COLO829 (cell line): ENCODE results near the gene TDP2.
"Not testable (repeated sequence)": the region's sequence is repeated elsewhere in the genome, so short reads cannot be mapped to it uniquely, and the experiment has no call there.

Source experiments
- DNase-seq: peaks from one replicate; pipeline ENCODE4 v3.0.0; 2012; ENCODE audit warnings: low spot score

TDP2 gene

DNA sequence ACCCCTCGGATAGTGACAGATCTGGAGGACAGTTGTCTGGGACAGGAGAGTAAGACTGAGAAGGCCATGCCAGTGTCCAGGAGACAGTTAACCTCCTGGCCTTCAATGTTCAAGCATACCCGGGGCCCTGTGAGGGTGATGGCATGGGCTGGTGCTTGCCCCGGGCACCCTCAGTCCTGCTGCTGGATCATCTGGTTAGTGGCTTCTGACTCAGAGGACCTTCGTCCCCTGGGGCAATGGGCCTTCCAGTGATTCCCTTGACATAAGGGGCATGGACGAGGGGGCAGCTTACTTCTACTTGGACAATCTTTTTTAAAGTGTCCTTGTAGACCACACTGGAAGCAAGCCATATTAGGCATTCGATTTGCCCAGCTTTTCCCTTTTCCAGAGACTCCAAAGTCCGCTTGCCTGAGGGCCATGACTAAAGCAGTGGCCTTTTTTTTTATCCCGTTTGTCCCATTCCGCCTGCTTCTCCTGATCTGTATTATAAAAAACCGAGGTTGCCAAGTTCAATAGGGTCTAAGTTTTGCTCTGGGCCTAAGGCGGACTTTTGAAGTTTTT lies 12.2 kb upstream of the TDP2 start:
- not testable (repeated sequence) for DNase-seq

DNA sequence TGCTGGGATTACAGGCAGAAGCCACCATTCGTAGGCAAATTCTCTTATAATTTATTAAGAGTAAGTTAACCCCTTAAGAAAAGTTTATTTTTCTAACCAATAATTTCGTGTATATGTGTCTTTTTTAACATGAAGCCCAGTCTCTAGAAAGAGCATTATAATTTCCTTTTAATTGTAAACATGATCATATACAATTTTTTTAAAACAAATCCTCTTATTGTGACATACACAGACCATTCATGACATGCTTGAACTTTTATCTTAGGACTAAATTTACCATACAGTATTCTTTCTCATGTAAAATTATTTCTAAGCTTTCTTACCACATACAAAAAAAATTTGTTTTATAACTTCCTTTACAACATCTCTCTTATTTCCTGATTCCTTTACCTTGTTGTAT lies 6.9 kb upstream of the TDP2 start:
- no peak for DNase-seq

DNA sequence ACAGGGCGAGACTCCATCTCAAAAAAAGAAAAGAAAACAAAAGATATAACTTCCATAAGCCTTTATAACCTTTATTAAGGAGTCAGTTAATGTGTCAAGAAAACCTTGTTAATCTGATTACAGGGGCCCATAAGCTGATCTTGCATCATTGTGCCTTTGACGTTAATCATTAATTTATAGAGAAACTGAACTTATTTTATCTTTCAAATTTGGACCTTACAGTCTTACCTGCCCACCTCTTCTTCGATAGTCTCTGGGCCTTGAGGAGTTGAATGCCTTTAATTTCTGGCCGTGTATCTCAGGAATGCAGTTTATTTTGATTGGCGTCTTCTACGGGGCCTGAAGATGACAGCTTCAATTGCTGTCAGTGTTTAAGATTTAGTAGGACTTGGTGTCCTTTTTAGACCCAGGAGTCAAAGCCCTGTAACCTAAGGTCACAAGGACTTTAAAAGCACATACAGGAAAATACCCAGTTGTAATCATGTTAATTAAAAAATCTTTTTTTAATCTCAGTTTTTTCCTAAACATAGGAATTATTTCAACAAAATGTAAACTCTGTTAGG lies 6.0 kb upstream of the TDP2 start:
- no peak for DNase-seq

DNA sequence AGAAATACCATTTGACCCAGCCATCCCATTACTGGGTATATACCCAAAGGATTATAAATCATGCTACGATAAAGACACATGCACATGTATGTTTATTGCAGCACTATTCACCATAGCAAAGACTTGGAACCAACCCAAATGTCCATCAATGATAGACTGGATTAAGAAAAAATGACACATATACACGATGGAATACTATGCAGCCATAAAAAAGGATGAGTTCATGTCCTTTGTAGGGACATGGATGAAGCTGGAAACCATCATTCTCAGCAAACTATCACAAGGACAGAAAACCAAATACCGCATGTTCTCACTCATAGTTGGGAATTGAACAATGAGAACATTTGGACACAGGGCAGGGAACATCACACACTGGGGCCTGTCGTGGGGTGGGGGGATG lies 4.4 kb upstream of the TDP2 start:
- not testable (repeated sequence) for DNase-seq

DNA sequence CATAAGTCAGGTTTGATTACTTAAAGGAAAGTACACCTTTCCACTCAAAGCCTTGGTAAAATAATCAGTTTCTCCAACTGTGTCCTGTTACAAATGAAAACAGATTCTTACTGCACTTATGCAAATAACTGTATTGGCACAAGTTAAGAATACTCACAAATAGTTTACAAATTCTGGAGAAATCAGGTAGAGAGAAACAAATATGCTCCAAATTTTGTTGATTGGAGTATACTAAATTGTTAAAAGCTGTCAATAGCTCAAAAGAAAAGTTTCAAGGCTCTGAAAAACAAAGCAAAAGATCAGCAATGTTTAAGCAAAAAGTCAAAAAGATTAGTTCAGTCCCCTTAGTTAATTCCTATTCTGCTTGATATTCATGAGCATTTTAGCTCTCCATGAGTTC lies 3.8 kb upstream of the TDP2 start:
- not testable (repeated sequence) for DNase-seq

DNA sequence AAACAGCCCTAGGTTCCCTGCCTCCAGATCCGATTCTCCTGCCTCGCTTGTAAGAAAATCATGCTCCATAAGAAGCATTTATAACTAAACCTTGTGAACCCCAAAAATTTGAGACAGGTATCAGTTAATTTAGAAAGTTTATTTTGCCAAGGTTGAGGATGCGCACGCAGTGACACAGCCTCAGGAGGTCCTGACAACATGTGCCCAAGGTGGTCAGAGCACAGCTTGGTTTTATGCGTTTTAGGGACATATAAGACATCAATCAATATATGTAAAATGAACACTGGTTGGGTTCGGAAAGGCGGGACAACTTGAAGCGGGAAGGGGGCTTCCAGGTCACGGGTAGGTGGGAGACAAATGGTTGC lies 2.3 kb upstream of the TDP2 start:
- no peak for DNase-seq

DNA sequence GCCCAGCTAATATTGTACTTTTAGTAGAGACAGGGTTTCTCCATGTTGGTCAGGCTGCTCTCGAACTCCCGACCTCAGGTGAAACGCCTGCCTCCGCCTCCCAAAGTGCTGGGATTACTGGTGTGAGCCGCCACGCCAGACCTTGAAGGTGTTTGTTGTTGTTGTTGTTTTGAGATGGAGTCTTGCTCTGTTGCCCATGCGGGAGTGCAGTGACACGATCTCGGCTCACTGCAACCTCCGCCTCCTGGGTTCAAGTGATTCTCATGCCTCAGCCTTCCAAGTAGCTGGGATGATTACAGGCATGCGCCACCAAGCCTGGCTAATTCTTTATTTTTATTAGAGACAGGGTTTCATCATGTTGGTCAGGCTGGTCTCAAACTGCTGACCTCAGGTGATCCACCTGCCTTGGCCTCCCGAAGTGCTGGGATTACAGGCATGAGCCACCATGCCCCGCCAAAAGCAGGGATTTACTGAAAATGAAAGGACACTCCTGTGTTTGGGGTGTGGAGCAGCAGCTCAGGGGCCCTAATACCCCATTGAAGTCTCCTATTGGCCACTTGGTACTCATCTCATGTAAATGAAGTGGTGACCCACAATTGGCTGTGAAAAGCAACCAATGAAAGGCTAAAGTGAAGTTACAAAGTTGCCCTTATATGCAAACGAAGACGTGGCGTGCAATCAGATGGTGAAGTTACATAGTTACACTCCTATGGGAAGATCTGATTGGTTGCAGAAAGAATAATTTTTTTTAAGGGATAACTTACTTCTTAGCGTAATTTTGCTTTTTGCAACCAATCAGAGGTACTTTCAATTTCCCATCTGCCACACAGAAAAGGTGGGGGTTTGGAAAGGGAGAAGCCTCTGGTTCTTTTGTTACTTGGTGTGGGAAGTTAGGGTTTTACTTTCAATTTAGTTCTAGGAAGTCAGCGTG lies 1.6 kb upstream of the TDP2 start:
- DNase-seq, result peak; percentile 68

DNA sequence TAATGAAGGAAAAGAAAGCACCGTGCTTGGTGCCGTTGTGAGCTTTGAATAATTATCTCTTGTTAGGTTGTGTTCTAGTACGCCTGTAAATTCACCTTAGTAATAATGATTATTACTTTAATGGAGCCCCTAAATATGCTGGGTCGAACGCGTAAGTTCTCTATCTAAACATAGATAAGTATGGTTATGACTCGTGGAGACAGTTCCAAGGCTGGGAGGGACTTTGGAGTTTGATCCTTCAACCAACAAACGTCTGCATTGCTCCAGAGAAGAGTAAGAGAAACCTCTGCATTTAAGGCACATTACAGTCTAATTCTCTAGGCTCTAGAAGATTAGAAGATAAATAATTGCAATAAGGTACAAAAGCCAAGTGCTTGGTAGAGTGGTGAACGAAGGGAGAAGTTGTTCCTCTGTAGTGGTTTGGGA lies 692 bp upstream of the TDP2 start:
- no peak for DNase-seq

DNA sequence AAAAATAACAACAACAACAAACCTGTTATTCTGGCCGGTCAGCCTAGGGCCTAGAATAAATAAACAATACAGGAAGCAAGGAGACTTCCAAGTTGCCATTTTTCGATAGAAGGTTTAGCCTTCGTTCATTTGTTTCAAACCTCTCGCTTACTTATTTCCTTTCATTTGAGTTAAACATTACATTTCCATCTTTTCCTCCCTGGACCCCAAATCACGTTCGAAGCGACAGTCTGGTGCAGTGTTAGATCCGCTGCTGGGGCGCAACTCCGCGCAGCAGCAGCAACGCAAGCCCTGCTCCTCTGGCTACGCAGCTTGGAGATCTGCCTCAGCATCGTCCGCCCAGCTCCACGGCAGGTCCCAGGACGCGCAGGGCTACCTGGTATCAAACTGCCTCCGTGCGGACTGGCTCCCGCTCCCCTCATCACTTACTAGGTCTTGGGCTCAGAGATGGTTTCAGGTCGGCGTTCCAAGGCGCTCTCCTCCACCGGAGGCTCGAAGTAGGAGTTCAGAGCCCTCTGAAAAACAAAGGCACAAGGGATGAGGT lies 530 bp downstream of the TDP2 start:
- DNase-seq, result peak; percentile 14

DNA sequence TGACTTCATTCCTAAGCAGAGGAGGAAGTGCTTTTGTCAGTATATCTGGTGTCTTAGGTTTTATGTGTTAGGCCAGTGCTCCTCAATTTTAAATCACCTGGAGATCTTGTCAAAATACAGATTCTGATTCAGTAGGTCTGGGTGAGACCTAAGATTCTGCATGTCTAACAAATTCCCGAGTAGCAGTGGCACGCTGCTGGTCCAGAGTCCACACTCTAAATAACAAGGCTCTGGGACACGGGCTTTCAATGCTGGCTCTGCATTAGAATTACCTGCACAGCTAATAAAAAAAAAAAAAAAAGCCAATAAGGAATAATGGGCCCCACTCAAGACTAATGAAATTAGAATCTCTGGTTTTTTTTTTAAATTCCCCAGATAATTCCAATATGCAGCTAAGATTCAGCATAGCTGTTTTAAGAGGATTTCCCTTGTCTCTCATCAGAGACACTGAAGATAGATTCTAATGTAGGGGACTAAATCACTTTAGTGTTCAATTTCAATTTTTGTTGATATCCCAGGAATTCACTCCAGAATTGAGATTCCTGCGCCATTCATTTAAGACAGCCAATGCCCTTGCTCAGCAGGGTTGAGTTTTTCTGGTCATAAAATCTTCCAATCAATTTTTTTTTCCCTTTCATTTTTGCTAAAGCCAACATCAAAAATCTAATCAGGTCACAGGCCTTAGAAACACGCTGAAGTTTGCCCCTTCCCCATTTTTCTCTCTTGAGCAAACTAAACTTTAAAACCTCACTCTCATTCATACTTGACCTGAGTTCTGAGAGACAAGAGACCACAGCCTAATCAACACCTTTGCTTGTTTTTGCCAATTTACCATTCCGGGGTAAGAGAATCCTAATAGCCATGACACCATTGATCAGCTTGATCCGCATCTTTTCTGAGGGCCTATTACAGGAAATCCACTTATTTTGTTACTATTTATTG lies 2.4 kb downstream of the TDP2 start:
- no peak for DNase-seq

DNA sequence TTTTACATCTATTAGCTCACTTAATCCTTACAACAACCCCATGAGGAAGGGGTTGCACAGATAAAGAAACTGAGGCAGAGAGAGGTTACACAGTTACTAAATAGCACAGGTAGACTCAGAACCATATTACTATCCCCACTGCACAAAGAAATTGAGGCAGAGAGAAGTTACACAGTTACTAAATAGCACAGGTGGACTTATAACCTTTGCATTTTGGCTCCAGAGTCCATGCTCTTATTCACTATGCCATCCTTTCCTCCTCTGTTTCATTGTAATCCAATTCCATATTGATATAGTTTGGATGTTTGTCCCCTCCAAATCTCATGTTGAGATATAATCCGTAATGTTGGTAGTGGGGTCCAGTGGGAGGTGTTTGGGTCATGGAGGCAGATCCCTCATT lies 3.5 kb downstream of the TDP2 start:
- no peak for DNase-seq

DNA sequence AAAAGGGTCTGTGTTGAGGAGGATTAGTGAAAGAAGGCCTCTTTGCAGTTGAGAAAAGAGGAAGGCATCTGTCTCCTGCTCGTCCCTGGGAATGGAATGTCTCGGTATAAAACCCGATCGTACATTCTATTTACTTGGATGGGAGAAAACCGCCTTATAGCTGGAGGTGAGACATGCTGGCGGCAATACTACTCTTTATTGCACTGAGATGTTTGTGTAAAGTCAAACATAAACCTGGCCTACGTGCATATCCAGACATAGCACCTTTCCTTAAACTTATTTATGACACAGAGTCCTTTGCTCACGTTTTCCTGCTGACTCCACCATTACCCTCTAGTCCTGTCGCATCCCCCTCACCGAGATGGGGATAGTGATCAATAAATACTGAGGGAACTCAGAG lies 4.5 kb downstream of the TDP2 start:
- no peak for DNase-seq

DNA sequence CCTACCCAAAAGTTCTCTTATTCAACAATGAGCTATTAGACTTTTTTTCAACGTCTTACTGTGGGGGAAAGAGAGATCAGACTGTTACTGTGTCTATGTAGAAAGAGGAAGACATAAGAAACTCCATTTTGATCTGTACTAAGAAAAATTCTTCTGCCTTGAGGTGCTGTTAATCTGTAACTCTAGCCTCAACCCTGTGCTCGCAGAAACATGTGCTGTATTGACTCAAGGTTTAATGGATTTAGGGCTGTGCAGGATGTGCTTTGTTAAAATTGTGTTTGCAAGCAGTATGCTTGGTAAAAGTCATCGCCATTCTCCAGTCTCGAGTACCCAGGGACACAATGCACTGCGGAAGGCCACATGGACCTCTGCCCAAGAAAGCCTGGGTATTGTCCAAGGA lies 4.9 kb downstream of the TDP2 start:
- DNase-seq, result not testable (repeated sequence)

DNA sequence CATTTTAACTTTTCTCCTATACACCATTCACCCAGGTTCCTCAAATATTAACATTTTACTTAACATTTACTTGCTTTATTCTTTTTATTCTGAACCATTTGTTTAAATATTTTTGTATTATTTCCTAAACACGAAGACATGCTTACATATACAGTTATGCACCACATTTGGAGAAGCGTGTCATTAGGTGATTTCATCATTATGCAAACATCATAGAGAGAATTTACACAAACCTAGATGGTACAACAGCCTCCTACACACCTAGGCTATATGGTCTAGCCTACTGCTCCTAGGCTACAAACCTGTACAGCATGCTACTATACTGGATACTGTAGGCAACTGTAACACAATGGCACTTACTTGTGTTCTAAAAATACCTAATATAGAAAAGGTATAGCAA lies 6.6 kb downstream of the TDP2 start:
- no peak for DNase-seq

DNA sequence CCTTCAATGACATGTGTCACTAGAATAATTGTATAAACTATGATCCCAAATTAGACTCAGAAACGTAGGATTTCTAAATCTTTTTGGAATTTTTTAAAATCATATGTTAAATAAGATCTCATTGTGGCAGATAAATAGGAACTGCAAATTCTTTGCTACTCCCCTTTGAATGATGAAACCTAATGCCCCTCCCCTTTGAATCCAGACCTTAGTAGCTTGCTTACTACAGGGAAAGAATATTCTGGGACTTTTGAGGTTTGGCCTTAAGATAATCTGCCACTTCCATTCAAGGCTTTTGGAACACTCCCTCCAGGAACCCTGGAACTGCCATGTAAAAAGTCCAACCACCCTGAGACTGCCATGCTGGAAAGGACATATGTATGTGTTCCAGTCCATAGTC lies 7.1 kb downstream of the TDP2 start:
- DNase-seq, result no peak

DNA sequence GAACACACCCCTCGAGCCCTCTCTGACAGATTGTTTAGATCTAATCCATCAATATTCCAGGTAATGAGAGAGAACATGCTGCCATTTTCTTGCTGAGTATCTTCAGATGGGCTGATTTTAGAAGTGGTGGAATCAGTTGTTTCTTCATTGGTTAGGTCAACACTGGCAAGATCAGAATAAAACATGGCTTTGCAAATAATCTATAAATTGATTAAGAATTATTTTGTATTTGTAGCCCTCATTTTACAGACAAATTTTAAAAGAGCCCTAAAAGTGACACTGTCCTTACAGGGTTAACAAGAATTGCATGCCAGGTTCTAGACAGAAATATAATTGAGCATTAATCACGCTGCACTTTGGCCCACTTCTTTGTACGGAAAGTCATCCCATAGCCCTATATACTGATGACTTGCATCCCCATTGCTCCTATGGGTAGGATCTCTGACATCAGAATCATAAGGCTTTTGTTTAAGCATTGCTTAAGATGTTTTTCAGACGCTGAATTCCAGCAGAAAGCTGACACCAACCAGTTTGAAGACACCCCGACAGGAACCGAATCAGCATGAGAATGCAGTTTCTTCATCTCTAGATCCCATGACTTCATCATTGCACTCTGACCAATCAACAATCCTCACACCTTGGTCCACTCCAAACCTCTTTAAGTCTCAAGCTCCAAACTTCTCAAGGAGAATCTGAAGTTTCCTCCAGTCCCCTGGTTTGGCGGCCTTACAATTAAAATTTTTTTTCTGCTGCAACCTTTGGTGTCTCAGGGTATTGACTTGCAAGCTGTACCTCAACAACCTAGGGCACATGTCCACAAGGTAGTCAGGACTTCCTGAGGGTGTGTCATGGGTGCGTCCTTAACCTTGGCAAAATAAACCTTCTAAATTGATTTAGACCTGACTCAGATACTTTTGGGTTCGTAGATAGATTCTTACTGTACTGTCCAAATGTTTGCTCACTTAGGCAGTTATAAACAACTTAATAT lies 7.8 kb downstream of the TDP2 start:
- no peak for DNase-seq

DNA sequence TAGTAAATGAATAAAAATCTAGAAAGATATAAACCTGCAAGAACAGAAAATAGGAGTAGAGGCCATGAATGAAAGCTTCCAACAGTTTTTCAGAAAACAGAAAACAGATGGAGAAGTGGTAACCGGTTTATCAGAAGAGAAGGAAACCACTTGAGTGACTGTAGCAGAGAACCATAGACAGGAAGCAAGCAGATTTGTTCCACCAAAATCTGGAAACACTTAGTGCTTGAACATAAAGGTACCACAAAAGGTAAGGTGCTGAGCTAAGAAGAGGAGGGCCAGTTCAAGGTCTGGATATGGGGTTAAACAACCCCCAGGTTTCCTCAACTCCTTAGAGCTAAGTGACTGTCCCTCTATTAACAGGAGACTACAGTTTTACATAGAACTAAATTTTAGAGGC lies 11.5 kb downstream of the TDP2 start:
- DNase-seq, result no peak

DNA sequence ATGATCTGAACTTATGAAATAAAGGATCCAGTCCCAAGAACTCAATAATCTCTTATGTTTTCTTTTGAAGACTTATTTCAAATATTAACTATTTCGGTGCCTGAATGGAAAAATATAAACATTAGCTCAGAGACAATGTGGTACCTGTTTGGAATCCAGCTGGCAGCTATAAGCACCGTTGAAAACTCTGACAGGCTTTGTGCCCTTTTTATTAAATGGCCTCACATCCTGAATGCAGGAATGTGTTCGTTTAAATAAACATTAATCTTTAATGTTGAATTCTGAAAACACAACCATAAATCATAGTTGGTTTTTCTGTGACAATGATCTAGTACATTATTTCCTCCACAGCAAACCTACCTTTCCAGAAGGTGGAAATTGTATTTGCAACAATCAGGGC lies 16.3 kb downstream of the TDP2 start:
- no peak for DNase-seq

DNA sequence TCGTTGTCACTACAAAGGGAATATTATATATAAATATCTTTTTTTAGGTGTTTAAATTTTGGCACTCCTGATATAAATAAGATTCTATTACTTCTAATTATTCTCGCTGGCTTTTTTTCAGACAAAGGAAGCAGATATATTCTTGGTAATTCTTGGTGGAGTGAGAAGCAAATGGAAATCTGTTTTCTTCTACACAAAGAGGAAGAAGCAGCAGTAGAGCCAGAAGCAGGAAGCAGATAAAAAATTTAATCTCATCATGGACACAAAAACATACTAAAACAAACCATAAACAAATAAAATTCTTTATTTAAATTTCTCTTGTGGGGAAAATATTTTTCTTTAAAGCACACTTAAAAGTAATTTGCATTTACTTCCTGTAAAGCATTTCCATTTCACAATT lies 17.0 kb downstream of the TDP2 start:
- no peak for DNase-seq

DNA sequence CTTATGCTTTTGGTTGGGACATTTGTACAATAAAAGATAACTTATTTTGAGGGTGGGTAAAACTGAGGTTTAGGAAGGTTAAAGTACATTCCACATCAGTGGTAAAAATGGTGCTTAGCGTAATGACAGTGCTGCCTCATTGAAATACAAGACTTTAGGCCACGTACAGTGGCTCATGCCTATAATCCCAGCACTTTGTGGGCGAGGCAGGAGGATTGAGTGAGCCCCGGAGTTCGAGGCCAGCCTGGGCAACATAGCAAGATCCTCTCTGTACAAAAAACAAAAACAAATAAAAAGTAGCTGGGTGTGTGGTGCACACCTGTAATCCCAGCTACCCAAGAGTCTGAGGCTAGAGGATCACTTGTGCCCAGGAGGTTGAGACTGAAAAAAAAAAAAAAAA lies 18.4 kb downstream of the TDP2 start:
- no peak for DNase-seq

DNA sequence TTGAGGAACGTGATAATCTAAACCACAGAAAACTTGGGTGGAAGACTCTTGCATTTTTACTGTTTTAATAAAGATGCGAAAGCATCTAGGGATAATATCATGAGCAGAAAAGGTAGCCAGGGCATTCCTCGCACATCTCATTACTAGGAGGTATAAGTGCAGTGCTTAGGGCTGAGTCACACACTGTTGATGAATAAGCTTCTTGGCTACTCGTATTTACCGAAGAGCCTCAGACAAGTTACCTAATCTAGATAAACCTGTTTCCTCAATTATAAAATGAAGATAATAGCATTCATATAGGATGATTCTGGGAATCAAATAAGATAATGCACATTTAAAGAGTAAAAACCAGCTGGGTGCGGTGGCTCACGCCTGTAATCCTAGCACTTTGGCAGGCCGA lies 19.9 kb downstream of the TDP2 start:
- DNase-seq, result no peak
